ENCODE measurements around the gene DNAH6. TPM values are rescaled to one million over a fixed set of nuclear protein-coding genes. Genes with fewer than 3 reads are reported as not detected.
A peak's percentile ranks its signal among the peaks of the same experiment; 100 is the strongest.
"Not testable (repeated sequence)": the region's sequence is repeated elsewhere in the genome, so short reads cannot be mapped to it uniquely, and the experiment has no call there.

Gene DNAH6
- total RNA-seq, 2 experiments from 2014 or later = 0.45 to 0.50 TPM

GRCh38 chr2:84487298-84487996 lies 28.9 kb upstream of the DNAH6 start:
- H3K4me3 Mint-ChIP-seq = no peak overlapping the region
- H3K9me3 Mint-ChIP-seq = no peaks in the 10 kb centered on the region
- no peaks in the 10 kb centered on the region for H3K36me3 Mint-ChIP-seq (ENCODE audit: low read depth)
- no peaks in the 10 kb centered on the region for H3K4me1 Mint-ChIP-seq
- ChIA-PET POLR2A (interaction anchor here (1.0 kb wide), 1 partner anchor 29 kb away, joined by 3 read pairs; the partner anchor contains the start of gene DNAH6), CTCF (no interaction called here)
- H3K27ac Mint-ChIP-seq = no peak overlapping the region
- H3K27me3 Mint-ChIP-seq = no peaks in the 10 kb centered on the region
- DNase-seq = no peak

GRCh38 chr2:84491256-84491655 lies 25.0 kb upstream of the DNAH6 start:
- no peaks in the 10 kb centered on the region for H3K27me3 Mint-ChIP-seq
- no peak overlapping the region for H3K27ac Mint-ChIP-seq
- no peak for DNase-seq
- H3K36me3 Mint-ChIP-seq (ENCODE audit: low read depth) = no peaks in the 10 kb centered on the region
- H3K4me1 Mint-ChIP-seq = peaks cover 10% of the 10 kb centered on the region
- ChIA-PET POLR2A (no interaction called here), CTCF (interaction anchor here (0.7 to 1.1 kb wide), 3 partner anchors 34 to 434 kb away, joined by 3 to 5 read pairs (median 3); no protein-coding TSS in a partner anchor)
- no peaks in the 10 kb centered on the region for H3K9me3 Mint-ChIP-seq
- H3K4me3 Mint-ChIP-seq = no peak overlapping the region

DNA sequence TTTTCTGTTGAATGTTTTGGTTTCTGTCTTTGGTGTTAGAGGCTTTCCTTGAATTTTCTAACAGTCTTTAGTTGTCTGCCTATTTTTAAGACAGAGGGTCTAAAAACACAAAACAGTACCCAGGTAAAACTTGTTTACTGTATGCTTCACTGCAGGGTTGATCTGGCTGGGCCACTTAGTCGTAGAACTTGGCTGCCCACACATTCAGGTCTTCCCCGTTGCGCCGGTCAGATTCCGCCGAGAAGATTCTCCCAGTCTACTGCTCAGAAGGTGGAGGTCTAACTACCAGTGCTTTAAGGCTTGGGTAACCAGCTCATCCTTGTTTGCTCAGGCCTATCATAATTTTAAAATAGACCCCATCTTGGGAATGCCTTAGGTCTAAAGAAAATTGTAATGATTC lies 24.6 kb upstream of the DNAH6 start:
- Mint-ChIP-seq H3K9me3 (no peaks in the 10 kb centered on the region), H3K27ac (no peak overlapping the region), H3K4me1 (peaks cover 10% of the 10 kb centered on the region), H3K4me3 (no peak overlapping the region), H3K27me3 (no peaks in the 10 kb centered on the region), H3K36me3 (ENCODE audit: low read depth) (no peaks in the 10 kb centered on the region)
- ChIA-PET CTCF (interaction anchor here (0.7 to 1.1 kb wide), 3 partner anchors 34 to 434 kb away, joined by 3 to 5 read pairs (median 3); no protein-coding TSS in a partner anchor), POLR2A (no interaction called here)
- DNase-seq = no peak

DNA sequence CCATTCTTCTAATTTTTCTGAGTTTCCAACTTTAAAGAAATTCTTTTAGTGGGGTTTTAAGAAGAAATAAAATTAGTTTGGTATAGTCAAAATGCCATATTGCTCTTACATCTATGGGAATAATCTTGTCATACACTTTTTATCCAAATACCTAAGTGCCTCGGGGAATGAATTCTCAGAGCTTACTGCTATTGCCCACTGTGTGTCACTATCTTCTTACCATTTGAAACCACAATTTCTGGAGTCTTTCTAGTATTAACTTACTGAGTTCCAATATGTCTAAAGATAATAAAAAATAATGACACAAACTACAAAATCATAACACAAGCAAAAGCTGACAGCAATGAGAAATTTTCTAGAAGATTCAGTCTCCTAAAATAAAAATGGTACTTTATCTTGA lies 23.7 kb upstream of the DNAH6 start:
- no peak overlapping the region for H3K4me3 Mint-ChIP-seq
- CTCF ChIA-PET = interaction anchor here (0.5 to 2.6 kb wide), 4 partner anchors 23 to 433 kb away, joined by 3 to 10 read pairs (median 3); partner anchors contain the start of gene DNAH6

DNA sequence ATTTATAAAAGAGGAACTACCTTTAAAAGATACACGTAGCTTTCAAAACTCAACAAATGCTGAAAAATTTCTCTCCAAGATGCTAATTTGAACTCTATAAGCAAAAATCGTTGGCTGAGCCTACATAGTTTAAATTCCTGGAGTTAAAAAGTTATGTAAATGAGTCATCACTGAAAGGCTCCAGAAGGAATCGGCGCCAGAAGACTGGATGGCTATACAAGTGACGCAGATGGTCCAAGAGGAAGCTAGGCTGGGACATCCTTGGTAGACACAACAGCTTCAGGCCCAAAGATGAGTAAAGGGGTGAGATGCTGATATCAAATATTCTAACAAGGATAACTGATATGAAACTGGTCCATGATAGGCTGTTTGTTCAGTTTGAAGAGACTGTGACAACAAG lies 22.8 kb upstream of the DNAH6 start:
- no peaks in the 10 kb centered on the region for H3K36me3 Mint-ChIP-seq (ENCODE audit: low read depth)
- no peaks in the 10 kb centered on the region for H3K27me3 Mint-ChIP-seq
- H3K4me3 Mint-ChIP-seq = no peak overlapping the region
- no peak overlapping the region for H3K27ac Mint-ChIP-seq
- H3K9me3 Mint-ChIP-seq = no peaks in the 10 kb centered on the region
- ChIA-PET POLR2A (no interaction called here), CTCF (interaction anchor here (0.9 to 2.6 kb wide), 4 partner anchors 22 to 432 kb away, joined by 3 to 10 read pairs (median 4); partner anchors contain the start of gene DNAH6)
- H3K4me1 Mint-ChIP-seq = peaks cover 10% of the 10 kb centered on the region
- DNase-seq = no peak

More for the DNA sequence above, 23.7 kb upstream of the DNAH6 start:
- Mint-ChIP-seq H3K9me3 (no peaks in the 10 kb centered on the region), H3K36me3 (ENCODE audit: low read depth) (no peaks in the 10 kb centered on the region), H3K27ac (no peak overlapping the region), H3K4me1 (peaks cover 10% of the 10 kb centered on the region), H3K27me3 (no peaks in the 10 kb centered on the region)
- DNase-seq = no peak
- POLR2A ChIA-PET = no interaction called here

GRCh38 chr2:84494070-84494469 lies 22.2 kb upstream of the DNAH6 start:
- H3K27me3 Mint-ChIP-seq = no peaks in the 10 kb centered on the region
- DNase-seq = no peak
- H3K4me3 Mint-ChIP-seq = no peak overlapping the region
- ChIA-PET CTCF (interaction anchor here (1.2 to 2.6 kb wide), 3 partner anchors 22 to 432 kb away, joined by 3 to 10 read pairs (median 4); partner anchors contain the start of gene DNAH6), POLR2A (no interaction called here)
- H3K27ac Mint-ChIP-seq = no peak overlapping the region
- H3K9me3 Mint-ChIP-seq = no peaks in the 10 kb centered on the region
- peaks cover 10% of the 10 kb centered on the region for H3K4me1 Mint-ChIP-seq
- no peaks in the 10 kb centered on the region for H3K36me3 Mint-ChIP-seq (ENCODE audit: low read depth)

GRCh38 chr2:84495539-84496146 lies 20.7 kb upstream of the DNAH6 start:
- Mint-ChIP-seq H3K27ac (no peak overlapping the region), H3K36me3 (ENCODE audit: low read depth) (no peaks in the 10 kb centered on the region), H3K4me1 (peaks cover 12% of the 10 kb centered on the region), H3K27me3 (no peaks in the 10 kb centered on the region), H3K9me3 (no peaks in the 10 kb centered on the region), H3K4me3 (no peak overlapping the region)
- ChIA-PET POLR2A (no interaction called here), CTCF (interaction anchor here (1.8 to 2.6 kb wide), 2 partner anchors 387 to 430 kb away, joined by 4 to 10 read pairs; no protein-coding TSS in a partner anchor)
- DNase-seq = peak; percentile 29

DNA sequence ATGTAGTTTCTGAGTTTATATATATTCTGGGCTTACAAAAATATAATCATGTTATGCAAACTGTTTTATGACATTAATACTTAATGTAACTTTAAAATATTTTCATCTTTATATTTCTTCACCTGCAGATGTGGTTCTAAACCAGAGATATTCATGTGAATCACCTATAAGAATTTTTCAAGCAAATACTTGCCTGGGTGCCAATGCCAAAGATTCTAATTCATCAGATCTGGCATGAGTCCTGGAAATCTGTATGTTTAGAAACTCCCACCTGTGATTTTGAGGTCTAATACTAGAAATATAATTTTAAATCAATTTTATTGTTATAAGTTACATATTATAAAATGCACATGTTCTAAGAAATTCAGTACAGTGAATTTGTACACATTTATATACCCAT lies 19.9 kb upstream of the DNAH6 start:
- peaks cover 12% of the 10 kb centered on the region for H3K4me1 Mint-ChIP-seq
- CTCF ChIA-PET = no interaction called here
- no peaks in the 10 kb centered on the region for H3K9me3 Mint-ChIP-seq
- H3K36me3 Mint-ChIP-seq (ENCODE audit: low read depth) = no peaks in the 10 kb centered on the region
- no peak overlapping the region for H3K4me3 Mint-ChIP-seq
- no peak overlapping the region for H3K27ac Mint-ChIP-seq
- H3K27me3 Mint-ChIP-seq = no peaks in the 10 kb centered on the region
- POLR2A ChIA-PET = no interaction called here
- no peak for DNase-seq

GRCh38 chr2:84497285-84497684 lies 19.0 kb upstream of the DNAH6 start:
- no peak for DNase-seq
- Mint-ChIP-seq H3K4me3 (no peak overlapping the region), H3K9me3 (no peaks in the 10 kb centered on the region), H3K27me3 (no peaks in the 10 kb centered on the region), H3K4me1 (peaks cover 12% of the 10 kb centered on the region), H3K27ac (no peak overlapping the region), H3K36me3 (ENCODE audit: low read depth) (no peaks in the 10 kb centered on the region)
- POLR2A ChIA-PET = interaction anchor here (1.0 kb wide), 1 partner anchor 428 kb away, joined by 4 read pairs; no protein-coding TSS in a partner anchor
- CTCF ChIA-PET = interaction anchor here (0.8 to 2.2 kb wide), 8 partner anchors 130 to 519 kb away, joined by 3 to 13 read pairs (median 4); no protein-coding TSS in a partner anchor

GRCh38 chr2:84498150-84498799 lies 18.0 kb upstream of the DNAH6 start:
- no peak for DNase-seq
- Mint-ChIP-seq H3K36me3 (ENCODE audit: low read depth) (no peaks in the 10 kb centered on the region), H3K4me3 (no peak overlapping the region), H3K27me3 (peaks cover under 1% of the 10 kb centered on the region), H3K27ac (no peak overlapping the region), H3K9me3 (no peaks in the 10 kb centered on the region), H3K4me1 (peaks cover 12% of the 10 kb centered on the region)
- POLR2A ChIA-PET = interaction anchor here (0.5 to 1.0 kb wide), 2 partner anchors 281 to 427 kb away, joined by 3 to 4 read pairs; no protein-coding TSS in a partner anchor
- CTCF ChIA-PET = interaction anchor here (0.9 to 2.2 kb wide), 7 partner anchors 129 to 518 kb away, joined by 3 to 13 read pairs (median 5); no protein-coding TSS in a partner anchor

- CTCF ChIA-PET = interaction anchor here (0.9 kb wide), 1 partner anchor 16 kb away, joined by 3 read pairs; no protein-coding TSS in a partner anchor
- peak; percentile 68 for DNase-seq
- H3K4me1 Mint-ChIP-seq = peaks cover 22% of the 10 kb centered on the region
- H3K27ac Mint-ChIP-seq; H3K36me3 Mint-ChIP-seq (ENCODE audit: low read depth); H3K27me3 Mint-ChIP-seq; H3K4me3 Mint-ChIP-seq; POLR2A ChIA-PET: not testable (repeated sequence)
- peaks cover 13% of the 10 kb centered on the region for H3K9me3 Mint-ChIP-seq
Observed at GRCh38 chr2:84511024-84511423, 5.3 kb upstream of the DNAH6 start.

- Mint-ChIP-seq H3K27me3 (peaks cover 24% of the 10 kb centered on the region), H3K27ac (no peak overlapping the region), H3K9me3 (peaks cover 9% of the 10 kb centered on the region), H3K4me3 (peak overlapping the region; percentile 74), H3K4me1 (peaks cover 29% of the 10 kb centered on the region), H3K36me3 (ENCODE audit: low read depth) (no peaks in the 10 kb centered on the region)
- POLR2A ChIA-PET = interaction anchor here (0.9 to 1.4 kb wide), 2 partner anchors 29 to 811 kb away, joined by 3 read pairs; no protein-coding TSS in a partner anchor
- DNase-seq = no peak
- CTCF ChIA-PET = interaction anchor here (0.9 to 1.9 kb wide), 5 partner anchors 11 to 410 kb away, joined by 3 to 7 read pairs (median 3); no protein-coding TSS in a partner anchor
Observed at GRCh38 chr2:84515788-84516187, 510 bp upstream of the DNAH6 start.

Data from activated CD4-positive, alpha-beta memory T cell treated with anti-CD3 and anti-CD28 coated beads, Interleukin-2, amount 10 ng/mL, durations not matched to agents 7 days and 5 days (primary cell).